ENCODE results near the gene AGAP4.
"Not testable (repeated sequence)": the region's sequence is repeated elsewhere in the genome, so short reads cannot be mapped to it uniquely, and the experiment has no call there.

Gene AGAP4

GRCh38 chr10:45848467-45848866 lies 1.2 kb upstream of the AGAP4 start:
- H3K4me3 ChIP-seq (ENCODE audit: low read length); H2AFZ ChIP-seq (ENCODE audit: low read length); H3K9me2 ChIP-seq (replicated peaks; ENCODE audit: insufficient read depth, low read length); H3K36me3 ChIP-seq (replicated peaks; ENCODE audit: insufficient read depth, low read length); DNase-seq; H3K27me3 ChIP-seq (replicated peaks; ENCODE audit: insufficient read depth, low read length); H3K4me2 ChIP-seq (ENCODE audit: low read depth, low read length); H3F3A ChIP-seq (ENCODE audit: insufficient read depth, low read length); H3K27ac ChIP-seq (ENCODE audit: low read length); H3K9ac ChIP-seq (ENCODE audit: low read length); H3K79me2 ChIP-seq (ENCODE audit: low read length); H3K9me3 ChIP-seq (replicated peaks; ENCODE audit: insufficient read depth, low read length); H3K4me1 ChIP-seq (ENCODE audit: low read length); H4K20me1 ChIP-seq (ENCODE audit: insufficient read depth, low read length): not testable (repeated sequence)

GRCh38 chr10:45822918-45823317 lies 24.4 kb downstream of the AGAP4 start:
- H2AFZ ChIP-seq (ENCODE audit: low read length); H3K9me3 ChIP-seq (replicated peaks; ENCODE audit: insufficient read depth, low read length); H3K4me1 ChIP-seq (ENCODE audit: low read length); DNase-seq; H3K9me2 ChIP-seq (replicated peaks; ENCODE audit: insufficient read depth, low read length); H3F3A ChIP-seq (ENCODE audit: insufficient read depth, low read length); H3K4me3 ChIP-seq (ENCODE audit: low read length); H4K20me1 ChIP-seq (ENCODE audit: insufficient read depth, low read length); H3K36me3 ChIP-seq (replicated peaks; ENCODE audit: insufficient read depth, low read length); H3K9ac ChIP-seq (ENCODE audit: low read length); H3K27me3 ChIP-seq (replicated peaks; ENCODE audit: insufficient read depth, low read length); H3K27ac ChIP-seq (ENCODE audit: low read length); H3K79me2 ChIP-seq (ENCODE audit: low read length); H3K4me2 ChIP-seq (ENCODE audit: low read depth, low read length): not testable (repeated sequence)

GRCh38 chr10:45820107-45820830 lies 27.0 kb downstream of the AGAP4 start:
- H2AFZ ChIP-seq (ENCODE audit: low read length); H3K4me3 ChIP-seq (ENCODE audit: low read length); H4K20me1 ChIP-seq (ENCODE audit: insufficient read depth, low read length); H3K9me3 ChIP-seq (replicated peaks; ENCODE audit: insufficient read depth, low read length); H3K9me2 ChIP-seq (replicated peaks; ENCODE audit: insufficient read depth, low read length); DNase-seq; H3K27me3 ChIP-seq (replicated peaks; ENCODE audit: insufficient read depth, low read length); H3K79me2 ChIP-seq (ENCODE audit: low read length); H3F3A ChIP-seq (ENCODE audit: insufficient read depth, low read length); H3K36me3 ChIP-seq (replicated peaks; ENCODE audit: insufficient read depth, low read length); H3K4me1 ChIP-seq (ENCODE audit: low read length); H3K4me2 ChIP-seq (ENCODE audit: low read depth, low read length); H3K9ac ChIP-seq (ENCODE audit: low read length); H3K27ac ChIP-seq (ENCODE audit: low read length): not testable (repeated sequence)

- H3K27me3 ChIP-seq (replicated peaks; ENCODE audit: insufficient read depth, low read length) = no peaks in the 10 kb centered on the region
- H3K9me2 ChIP-seq (replicated peaks; ENCODE audit: insufficient read depth, low read length) = no peaks in the 10 kb centered on the region
- H3K4me3 ChIP-seq (ENCODE audit: low read length) = no peak overlapping the region
- no peak for TF ChIP-seq CTCF (IDR thresholded peaks at IDR 0.05; ENCODE audit: low read length)
- no peak for TF ChIP-seq EZH2phosphoT487 (IDR thresholded peaks at IDR 0.05; ENCODE audit: low read length)
- no peak for TF ChIP-seq EZH2 (optimal IDR thresholded peaks at IDR 0.05; ENCODE audit: low read depth, low read length)
- no peaks in the 10 kb centered on the region for H3K4me1 ChIP-seq (ENCODE audit: low read length)
- H4K20me1 ChIP-seq (ENCODE audit: insufficient read depth, low read length) = no peaks in the 10 kb centered on the region
- no peaks in the 10 kb centered on the region for H3K79me2 ChIP-seq (ENCODE audit: low read length)
- H3K4me2 ChIP-seq (ENCODE audit: low read depth, low read length) = no peak overlapping the region
- no peak overlapping the region for H3K27ac ChIP-seq (ENCODE audit: low read length)
- H3K9me3 ChIP-seq (replicated peaks; ENCODE audit: insufficient read depth, low read length) = no peaks in the 10 kb centered on the region
- no peaks in the 10 kb centered on the region for H3K36me3 ChIP-seq (replicated peaks; ENCODE audit: insufficient read depth, low read length)
- DNase-seq = no peak
- H3K9ac ChIP-seq (ENCODE audit: low read length) = no peak overlapping the region
- no peak overlapping the region for H2AFZ ChIP-seq (ENCODE audit: low read length)
- no peaks in the 10 kb centered on the region for H3F3A ChIP-seq (ENCODE audit: insufficient read depth, low read length)
These were observed 27.7 kb downstream of the AGAP4 start for GRCh38 chr10:45819552-45819951.

- DNase-seq = no peak
- Histone ChIP-seq H2AFZ (ENCODE audit: low read length) (no peak overlapping the region), H3F3A (ENCODE audit: insufficient read depth, low read length) (no peaks in the 10 kb centered on the region), H3K9me3 (replicated peaks; ENCODE audit: insufficient read depth, low read length) (no peaks in the 10 kb centered on the region), H3K36me3 (replicated peaks; ENCODE audit: insufficient read depth, low read length) (no peaks in the 10 kb centered on the region), H3K9ac (ENCODE audit: low read length) (no peak overlapping the region), H3K27me3 (replicated peaks; ENCODE audit: insufficient read depth, low read length) (no peaks in the 10 kb centered on the region), H3K79me2 (ENCODE audit: low read length) (no peaks in the 10 kb centered on the region), H3K27ac (ENCODE audit: low read length) (no peak overlapping the region), H3K4me1 (ENCODE audit: low read length) (no peaks in the 10 kb centered on the region), H3K4me2 (ENCODE audit: low read depth, low read length) (no peak overlapping the region), H3K9me2 (replicated peaks; ENCODE audit: insufficient read depth, low read length) (no peaks in the 10 kb centered on the region), H4K20me1 (ENCODE audit: insufficient read depth, low read length) (no peaks in the 10 kb centered on the region), H3K4me3 (ENCODE audit: low read length) (no peak overlapping the region)
- TF ChIP-seq EZH2 (optimal IDR thresholded peaks at IDR 0.05; ENCODE audit: low read depth, low read length) (no peak), EZH2phosphoT487 (IDR thresholded peaks at IDR 0.05; ENCODE audit: low read length) (no peak)
These were observed 29.4 kb downstream of the AGAP4 start for GRCh38 chr10:45817912-45818311.
